ENCODE measurements around the gene CMTM4.
"Not testable (repeated sequence)": the region's sequence is repeated elsewhere in the genome, so short reads cannot be mapped to it uniquely, and the experiment has no call there.

CMTM4 gene

DNA sequence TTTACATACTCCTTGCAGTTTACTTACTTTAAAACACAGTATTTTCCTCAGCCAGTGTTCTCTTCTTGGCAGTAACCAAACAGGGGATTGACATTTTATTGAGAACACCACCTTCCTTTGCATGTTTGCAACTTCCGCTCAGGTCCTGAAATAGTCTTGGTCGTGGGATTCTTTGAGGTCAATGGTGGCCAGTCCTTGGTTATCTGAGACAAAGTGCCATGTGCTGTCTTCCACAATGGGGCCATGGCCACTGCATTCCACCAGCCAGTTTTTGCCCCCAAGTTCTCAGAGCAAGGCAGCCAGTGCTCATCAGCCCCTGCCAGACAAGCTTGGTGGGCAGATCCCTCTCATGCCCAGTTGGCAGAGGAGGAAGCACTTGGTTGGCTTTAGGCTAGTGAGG lies 22.9 kb downstream of the CMTM4 start:
- no peak for DNase-seq (ENCODE audit: low spot score)

DNA sequence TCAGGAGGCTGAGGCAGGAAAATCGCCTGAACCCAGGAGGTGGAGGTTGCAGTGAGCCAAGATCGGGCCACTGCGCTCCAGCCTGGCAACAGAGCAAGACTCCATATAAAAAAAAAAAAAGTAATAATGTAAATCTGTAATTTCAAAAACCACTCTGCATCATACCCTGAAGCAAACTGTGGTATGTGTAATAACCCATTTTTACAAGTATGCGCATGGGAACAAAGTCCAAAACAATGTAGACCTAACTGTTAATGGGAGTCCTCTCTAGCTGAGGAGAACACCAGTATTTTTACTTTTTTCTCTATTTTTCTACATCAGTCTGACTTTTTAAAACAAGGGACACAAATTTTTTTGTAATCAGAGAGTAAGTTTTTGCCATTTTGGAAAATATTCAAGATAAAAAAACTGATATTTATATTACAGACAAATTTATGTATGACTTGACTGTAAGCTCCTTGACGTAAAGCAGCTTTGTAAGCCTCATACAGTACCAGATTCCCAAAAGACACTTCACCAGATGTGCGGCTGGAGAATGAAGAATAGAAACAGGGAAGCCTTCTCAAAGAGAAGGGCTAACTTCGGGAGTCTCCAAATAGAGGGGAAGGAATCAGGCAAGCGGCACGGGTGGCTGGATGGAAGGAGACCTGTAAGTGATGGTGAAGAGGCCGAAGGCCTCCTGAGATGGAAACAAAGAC lies 25.7 kb downstream of the CMTM4 start:
- no peak for DNase-seq (ENCODE audit: low spot score)

- DNase-seq (ENCODE audit: low spot score) = no peak
Observed at GRCh38 chr16:66668777-66669444, 27.6 kb downstream of the CMTM4 start.

DNA sequence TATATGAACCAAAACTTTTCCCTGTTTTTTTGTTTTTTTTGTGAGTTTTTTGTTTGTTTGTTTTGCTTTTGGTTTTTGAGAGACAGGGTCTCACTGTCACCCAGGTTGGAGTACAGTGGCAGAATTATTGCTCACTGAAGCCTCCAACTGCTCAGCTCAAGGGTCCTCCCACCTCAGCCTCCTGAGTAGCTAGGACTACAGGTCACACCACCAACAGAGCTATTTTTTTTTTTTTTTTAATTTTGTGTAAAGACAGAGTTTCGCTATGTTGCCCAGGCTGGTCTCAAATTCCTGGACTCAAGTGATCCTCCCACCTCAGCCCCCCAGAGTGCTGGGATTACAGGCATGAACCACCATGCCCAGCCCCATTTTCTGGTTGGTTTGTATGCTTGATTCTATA lies 28.6 kb downstream of the CMTM4 start:
- no peak for DNase-seq (ENCODE audit: low spot score)

DNA sequence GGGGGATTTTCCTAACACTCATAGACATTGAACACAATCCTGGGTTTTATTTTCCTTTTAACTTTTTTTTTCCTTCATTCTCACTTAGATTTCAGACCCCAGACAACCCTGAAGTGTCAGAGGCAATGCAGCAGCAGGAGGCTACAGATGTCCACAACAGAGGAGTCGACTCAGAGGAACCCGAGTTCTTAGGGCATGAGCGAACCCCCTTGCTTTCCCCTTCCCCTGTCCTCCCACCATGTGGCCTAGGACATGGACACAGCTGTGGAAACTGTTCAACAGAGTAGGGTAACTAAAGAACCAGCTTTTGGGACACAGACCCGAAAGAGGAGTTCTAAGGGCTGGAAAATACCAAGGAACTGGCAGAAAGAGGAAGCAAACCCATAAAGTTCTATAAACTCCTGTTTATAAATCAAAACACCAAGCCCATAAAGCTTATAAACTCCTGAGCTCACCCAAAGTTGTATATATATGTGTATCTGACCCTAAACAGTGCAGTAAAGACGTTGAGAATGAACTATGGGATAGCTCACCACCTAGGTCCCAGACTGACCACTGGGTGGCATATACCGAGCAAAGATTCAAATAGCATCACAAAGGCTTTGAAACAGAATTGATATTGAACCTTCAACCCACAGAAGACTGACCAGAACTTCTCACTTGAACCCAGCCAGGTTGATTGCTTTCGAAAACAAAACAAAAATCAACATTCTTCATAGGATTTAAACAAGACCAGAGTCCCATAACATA lies 33.9 kb downstream of the CMTM4 start:
- peak; percentile 29 for DNase-seq (ENCODE audit: low spot score)

GRCh38 chr16:66661671-66662346 lies 34.7 kb downstream of the CMTM4 start:
- DNase-seq (ENCODE audit: low spot score) = not testable (repeated sequence)

DNA sequence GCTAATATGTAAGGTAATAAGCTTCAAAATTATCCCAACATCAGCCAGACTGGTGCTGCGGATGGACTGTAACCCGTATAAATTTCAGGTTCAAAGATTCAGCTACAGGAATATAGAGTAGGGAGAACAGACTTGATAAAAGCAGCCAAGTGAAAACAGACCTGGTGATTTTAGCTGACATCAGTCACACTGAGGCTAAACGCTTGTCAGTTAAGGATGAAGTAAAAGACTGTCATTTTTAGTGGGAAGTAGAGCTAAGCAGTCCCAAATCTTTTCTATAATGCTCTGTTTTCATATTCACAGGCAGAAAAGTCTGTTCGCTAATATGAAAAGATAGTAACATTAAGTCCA lies 35.4 kb downstream of the CMTM4 start:
- no peak for DNase-seq (ENCODE audit: low spot score)

- DNase-seq (ENCODE audit: low spot score) = peak; percentile 81
Observed at GRCh38 chr16:66660422-66661209, 35.9 kb downstream of the CMTM4 start.

GRCh38 chr16:66658860-66659190 lies 37.7 kb downstream of the CMTM4 start:
- DNase-seq (ENCODE audit: low spot score) = no peak

DNA sequence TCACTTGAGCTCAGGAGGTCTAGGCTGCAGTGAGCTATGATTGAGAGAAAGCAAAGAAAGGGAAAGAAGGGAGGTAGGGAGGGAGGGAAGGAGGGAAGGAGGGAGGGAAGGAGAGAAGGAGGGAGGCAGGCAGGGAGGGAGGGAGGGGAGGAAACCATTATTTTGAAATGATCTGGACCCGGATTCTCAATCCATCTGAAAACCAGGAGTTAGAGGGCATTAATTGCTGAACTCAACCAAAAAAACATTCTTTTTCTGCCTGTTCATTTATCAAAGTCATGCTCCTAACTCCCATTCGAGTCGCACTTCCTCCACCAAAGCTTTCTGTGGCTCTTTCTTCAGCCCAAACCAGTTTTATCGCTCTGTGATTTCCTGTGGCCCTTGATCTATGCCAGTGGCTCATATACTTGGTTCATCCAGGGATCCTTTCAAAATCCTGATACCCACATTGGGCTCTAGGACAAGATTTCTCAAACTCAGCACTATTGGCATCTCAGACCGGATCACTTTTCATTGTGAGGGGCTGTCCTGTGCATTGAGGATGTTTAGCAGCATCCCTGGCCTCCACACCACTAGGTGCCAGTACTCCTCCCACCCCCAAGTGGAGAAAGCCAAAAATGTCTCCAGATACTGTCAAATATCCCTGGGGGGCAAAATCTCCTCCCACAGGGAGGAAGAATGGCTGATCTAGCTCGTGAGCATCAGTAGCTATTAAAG lies 38.2 kb downstream of the CMTM4 start:
- DNase-seq (ENCODE audit: low spot score) = no peak

GRCh38 chr16:66656547-66656946 lies 40.0 kb downstream of the CMTM4 start:
- no peak for DNase-seq (ENCODE audit: low spot score)

DNA sequence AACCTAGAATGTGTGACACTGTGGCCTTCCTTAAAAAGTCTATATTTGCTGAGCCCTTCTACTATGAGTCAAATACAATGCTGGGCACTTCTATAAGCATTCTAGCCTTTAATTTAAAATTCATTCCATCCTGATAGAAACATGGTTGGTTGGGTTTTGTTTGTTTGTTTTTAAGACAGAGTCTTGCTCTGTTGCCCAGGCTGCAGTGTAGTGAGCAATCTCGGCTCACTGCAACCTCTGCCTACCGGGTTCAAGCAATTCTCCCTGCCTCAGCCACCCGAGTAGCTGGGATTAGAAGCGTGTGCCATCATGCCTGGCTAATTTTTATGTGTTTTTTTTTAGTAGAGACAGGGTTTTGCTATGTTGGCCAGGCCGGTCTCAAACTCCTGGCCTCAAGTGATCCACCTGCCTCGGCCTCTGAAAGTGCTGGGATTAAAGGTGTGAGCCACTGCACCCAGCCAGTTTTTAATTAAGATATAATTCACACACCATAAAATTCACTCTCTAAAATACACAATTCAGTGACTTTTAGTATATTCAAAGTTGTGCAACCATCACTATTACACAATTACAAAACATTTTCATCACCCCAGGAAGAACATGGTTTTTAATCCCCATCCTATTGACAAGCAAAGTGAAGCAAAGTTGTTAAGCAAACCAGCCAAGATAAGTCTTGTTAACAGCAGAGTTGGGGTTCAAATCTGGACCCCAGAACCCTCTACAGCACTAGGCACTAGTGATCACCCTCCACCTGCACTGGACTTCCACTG lies 42.8 kb downstream of the CMTM4 start:
- DNase-seq (ENCODE audit: low spot score) = no peak

DNA sequence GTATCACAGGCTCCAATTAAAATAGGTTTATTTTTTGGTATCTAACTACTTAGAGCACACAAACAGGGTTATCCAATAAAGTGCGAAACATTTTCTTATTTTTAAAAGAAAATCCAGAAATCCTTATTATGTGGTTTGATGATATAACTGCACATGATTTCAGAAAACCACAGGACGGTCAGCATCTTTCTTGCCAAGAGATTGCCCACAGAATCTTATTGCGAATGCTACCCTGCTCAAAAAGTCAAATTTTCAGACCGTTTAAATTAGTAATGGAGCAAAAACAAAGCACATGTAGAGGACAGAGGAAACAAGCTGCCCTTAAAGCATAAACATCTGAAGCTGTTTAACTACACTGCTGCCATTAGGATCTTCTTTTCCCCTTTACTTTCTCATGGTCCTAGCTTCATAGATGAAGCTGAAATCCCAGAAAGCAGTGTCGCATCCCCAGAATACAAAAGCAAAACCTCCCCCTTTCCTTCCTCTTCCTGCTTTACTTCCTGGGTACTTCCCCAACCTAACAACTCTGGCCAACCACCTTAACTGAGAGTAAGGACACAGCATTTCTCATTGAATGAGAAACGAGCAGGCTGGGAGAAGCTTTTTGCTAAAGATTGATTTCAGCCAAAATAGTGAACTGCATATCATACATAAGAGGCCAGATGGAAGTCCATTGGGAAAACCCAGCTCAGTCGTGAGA lies 43.7 kb downstream of the CMTM4 start:
- no peak for DNase-seq (ENCODE audit: low spot score)

DNA sequence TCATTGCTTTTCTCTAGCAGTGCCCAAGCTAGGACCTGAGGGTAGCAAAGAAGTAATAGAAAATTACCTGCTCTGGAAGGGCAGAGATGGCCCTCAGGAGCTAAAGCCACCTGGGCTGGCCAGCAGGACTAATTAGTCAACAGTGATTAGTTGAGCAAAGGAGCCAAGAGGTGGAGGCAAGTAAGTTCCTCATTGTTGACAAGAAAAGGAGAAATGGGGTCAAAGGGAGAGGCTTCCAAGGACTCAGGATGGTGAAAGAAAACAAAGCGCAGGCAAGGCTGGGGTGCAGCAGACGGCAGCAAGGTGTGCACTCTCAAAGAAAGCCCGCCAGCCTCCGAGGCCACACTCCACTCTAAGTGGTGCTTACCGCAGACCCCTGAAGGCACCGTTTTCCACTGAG lies 44.6 kb downstream of the CMTM4 start:
- DNase-seq (ENCODE audit: low spot score) = no peak

DNA sequence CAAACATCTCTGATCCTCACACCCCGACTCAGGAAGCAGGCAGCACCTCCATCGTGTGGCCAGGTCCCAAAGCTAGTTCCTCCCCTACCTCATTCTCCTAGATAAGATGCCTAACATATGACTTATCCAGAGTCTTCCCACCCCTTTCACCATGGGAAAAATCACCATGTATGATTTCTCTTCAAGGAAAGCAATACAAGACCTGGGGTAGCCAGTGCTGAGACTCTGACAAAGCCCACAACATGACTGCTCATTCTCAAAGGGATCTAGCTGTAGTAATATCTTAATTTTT lies 45.1 kb downstream of the CMTM4 start:
- DNase-seq (ENCODE audit: low spot score) = no peak

- peak; percentile 84 for DNase-seq (ENCODE audit: low spot score)
Observed at GRCh38 chr16:66650707-66651473, 45.7 kb downstream of the CMTM4 start.

- no peak for DNase-seq (ENCODE audit: low spot score)
Observed at GRCh38 chr16:66649636-66650205, 46.8 kb downstream of the CMTM4 start.

- DNase-seq (ENCODE audit: low spot score) = no peak
Observed at GRCh38 chr16:66649167-66649566, 47.4 kb downstream of the CMTM4 start.

DNA sequence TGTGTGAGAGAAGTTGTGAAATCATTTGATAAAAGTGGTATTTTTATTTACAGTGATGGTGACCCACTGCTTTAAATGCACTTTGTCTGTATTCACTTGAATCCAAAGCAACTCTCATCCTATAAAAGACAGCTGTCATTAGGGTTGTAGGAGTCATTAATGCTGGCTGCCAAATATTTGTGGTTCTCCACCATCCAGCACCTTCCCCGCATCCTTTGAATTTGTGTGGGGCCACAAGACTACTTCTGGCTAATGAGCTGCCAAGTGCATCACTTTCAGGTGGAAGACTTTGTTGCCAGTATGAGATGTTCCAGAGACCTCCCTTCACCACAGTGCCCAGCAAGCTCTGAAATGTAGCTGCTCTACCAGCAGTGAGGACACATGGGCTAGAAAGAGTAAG lies 48.7 kb downstream of the CMTM4 start:
- no peak for DNase-seq (ENCODE audit: low spot score)

Measured in SK-N-DZ (cell line).